HepG2 (cell line): ENCODE results near the gene GRIN3A.

Source experiments
- ATF7 ChIP-seq, 2 experiments: fragments of 450-650 bp in 1 of 2; sonication (generic) in 1 of 2; formaldehyde crosslinking in 1 of 2; IDR thresholded peaks; 2 replicates each; pipeline versions ENCODE4 v1.4.0 to v1.6.1; 2016 to 2020; ENCODE audit warnings: antibody characterized with exemption in 1 of 2, mild to moderate bottlenecking in 1 of 2, missing genetic modification reagents in 1 of 2
- DPF2 ChIP-seq: sonication (generic); formaldehyde crosslinking; IDR thresholded peaks from 2 replicates; pipeline ENCODE4 v1.4.0; 2020; ENCODE audit warnings: mild to moderate bottlenecking, low read depth, missing genetic modification reagents, borderline replicate concordance
- ERF ChIP-seq: IDR thresholded peaks from 2 replicates; pipeline ENCODE4 v1.6.1; 2018; ENCODE audit warnings: missing biosample characterization, missing genetic modification reagents
- ETV6 ChIP-seq: sonication (generic); formaldehyde crosslinking; conservative IDR thresholded peaks from 2 replicates; pipeline ENCODE4 v1.4.0; 2020; ENCODE audit warnings: missing genetic modification reagents
- PHF21A ChIP-seq: sonication (generic); formaldehyde crosslinking; IDR thresholded peaks from 2 replicates; pipeline ENCODE4 v1.5.0; 2020; ENCODE audit warnings: mild to moderate bottlenecking, missing genetic modification reagents
- POLR2A ChIP-seq, 2 experiments: IDR thresholded peaks; 2 replicates each; pipeline ENCODE4 v1.6.1; 2011; ENCODE audit warnings: low read depth in 2 of 2, low read length in 2 of 2, mild to moderate bottlenecking in 1 of 2, moderate library complexity in 1 of 2; ENCODE audit not compliant: insufficient read depth in 1 of 2
- POLR2AphosphoS5 ChIP-seq: IDR thresholded peaks from 2 replicates; pipeline ENCODE4 v1.6.1; 2012; ENCODE audit warnings: low read depth, low read length
- SETDB1 ChIP-seq: sonication (generic); formaldehyde crosslinking; IDR thresholded peaks from 2 replicates; pipeline ENCODE4 v1.5.1; 2020; ENCODE audit warnings: missing genetic modification reagents, mild to moderate bottlenecking, borderline replicate concordance
- ZNF547 ChIP-seq: sonication (generic); formaldehyde crosslinking; IDR thresholded peaks from 2 replicates; pipeline ENCODE4 v1.5.1; 2020; ENCODE audit warnings: mild to moderate bottlenecking, missing genetic modification reagents
- ZNF652 ChIP-seq: IDR thresholded peaks from 2 replicates; pipeline ENCODE4 v1.6.1; 2016; ENCODE audit warnings: low read depth, borderline replicate concordance
- TF ChIP-seq, protein P1 (sequence below): sonication (generic); formaldehyde crosslinking; IDR thresholded peaks from 2 replicates; pipeline ENCODE4 v1.8.1; 2023; ENCODE audit warnings: mild to moderate bottlenecking, missing genetic modification reagents, borderline replicate concordance
- TF ChIP-seq, protein P2 (sequence below): sonication (generic); formaldehyde crosslinking; IDR thresholded peaks from 2 replicates; pipeline ENCODE4 v1.5.0; 2020; ENCODE audit warnings: mild to moderate bottlenecking, missing genetic modification reagents, moderate library complexity
- TF ChIP-seq, protein P3 (sequence below), 2 experiments: IDR thresholded peaks; 2 replicates each; pipeline ENCODE4 v1.6.1; 2011 to 2012; ENCODE audit warnings: low read length in 2 of 2, borderline replicate concordance in 1 of 2, low read depth in 1 of 2, mild to moderate bottlenecking in 1 of 2, moderate library complexity in 1 of 2
- TF ChIP-seq, protein P4 (sequence below): sonication (generic); formaldehyde crosslinking; IDR thresholded peaks from 2 replicates; pipeline ENCODE4 v1.4.0; 2020; ENCODE audit warnings: missing genetic modification reagents

DNA sequence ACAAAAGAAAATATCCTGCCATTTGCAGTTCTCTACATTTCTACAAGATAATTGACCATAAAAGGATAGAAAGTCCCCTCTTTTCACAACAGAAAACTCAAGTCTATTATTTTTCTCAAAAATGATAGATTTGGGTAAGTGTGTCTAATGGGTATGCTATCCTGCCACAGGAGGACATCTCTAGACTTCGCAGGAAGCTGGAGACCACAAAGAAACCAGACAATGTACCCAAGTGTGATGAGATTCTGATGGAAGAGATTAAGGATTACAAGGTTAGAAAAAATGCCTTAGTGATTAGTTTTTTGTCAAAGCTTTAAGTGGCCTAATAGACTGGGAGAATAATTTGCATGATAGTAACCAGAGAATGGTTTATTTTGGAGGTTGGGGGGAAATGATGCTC is 176.7 kb downstream of the GRIN3A start:
- TF ChIP-seq, protein P1, sequence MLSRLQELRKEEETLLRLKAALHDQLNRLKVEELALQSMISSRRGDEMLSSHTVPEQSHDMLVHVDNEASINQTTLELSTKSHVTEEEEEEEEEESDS (CRISPR knock-in tag) = no peak
- TF ChIP-seq ZNF547 (CRISPR knock-in tag) (no peak), ATF7 (IDR thresholded peaks at IDR 0.05) (no peak), ATF7 (CRISPR knock-in tag; IDR thresholded peaks at IDR 0.05) (no peak), SETDB1 (CRISPR knock-in tag) (no peak), ETV6 (CRISPR knock-in tag) (no peak), ZNF652 (CRISPR knock-in tag) (no peak), DPF2 (CRISPR knock-in tag) (no peak), ERF (CRISPR knock-in tag) (no peak), POLR2A (IDR thresholded peaks at IDR 0.05; ENCODE audit: insufficient read depth in 1 of 2, low read depth in 2 of 2, low read length in 2 of 2) (no peak), PHF21A (CRISPR knock-in tag) (no peak), POLR2AphosphoS5 (no peak)
- TF ChIP-seq, protein P2, sequence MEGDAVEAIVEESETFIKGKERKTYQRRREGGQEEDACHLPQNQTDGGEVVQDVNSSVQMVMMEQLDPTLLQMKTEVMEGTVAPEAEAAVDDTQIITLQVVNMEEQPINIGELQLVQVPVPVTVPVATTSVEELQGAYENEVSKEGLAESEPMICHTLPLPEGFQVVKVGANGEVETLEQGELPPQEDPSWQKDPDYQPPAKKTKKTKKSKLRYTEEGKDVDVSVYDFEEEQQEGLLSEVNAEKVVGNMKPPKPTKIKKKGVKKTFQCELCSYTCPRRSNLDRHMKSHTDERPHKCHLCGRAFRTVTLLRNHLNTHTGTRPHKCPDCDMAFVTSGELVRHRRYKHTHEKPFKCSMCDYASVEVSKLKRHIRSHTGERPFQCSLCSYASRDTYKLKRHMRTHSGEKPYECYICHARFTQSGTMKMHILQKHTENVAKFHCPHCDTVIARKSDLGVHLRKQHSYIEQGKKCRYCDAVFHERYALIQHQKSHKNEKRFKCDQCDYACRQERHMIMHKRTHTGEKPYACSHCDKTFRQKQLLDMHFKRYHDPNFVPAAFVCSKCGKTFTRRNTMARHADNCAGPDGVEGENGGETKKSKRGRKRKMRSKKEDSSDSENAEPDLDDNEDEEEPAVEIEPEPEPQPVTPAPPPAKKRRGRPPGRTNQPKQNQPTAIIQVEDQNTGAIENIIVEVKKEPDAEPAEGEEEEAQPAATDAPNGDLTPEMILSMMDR = no peak
- TF ChIP-seq, protein P3, sequence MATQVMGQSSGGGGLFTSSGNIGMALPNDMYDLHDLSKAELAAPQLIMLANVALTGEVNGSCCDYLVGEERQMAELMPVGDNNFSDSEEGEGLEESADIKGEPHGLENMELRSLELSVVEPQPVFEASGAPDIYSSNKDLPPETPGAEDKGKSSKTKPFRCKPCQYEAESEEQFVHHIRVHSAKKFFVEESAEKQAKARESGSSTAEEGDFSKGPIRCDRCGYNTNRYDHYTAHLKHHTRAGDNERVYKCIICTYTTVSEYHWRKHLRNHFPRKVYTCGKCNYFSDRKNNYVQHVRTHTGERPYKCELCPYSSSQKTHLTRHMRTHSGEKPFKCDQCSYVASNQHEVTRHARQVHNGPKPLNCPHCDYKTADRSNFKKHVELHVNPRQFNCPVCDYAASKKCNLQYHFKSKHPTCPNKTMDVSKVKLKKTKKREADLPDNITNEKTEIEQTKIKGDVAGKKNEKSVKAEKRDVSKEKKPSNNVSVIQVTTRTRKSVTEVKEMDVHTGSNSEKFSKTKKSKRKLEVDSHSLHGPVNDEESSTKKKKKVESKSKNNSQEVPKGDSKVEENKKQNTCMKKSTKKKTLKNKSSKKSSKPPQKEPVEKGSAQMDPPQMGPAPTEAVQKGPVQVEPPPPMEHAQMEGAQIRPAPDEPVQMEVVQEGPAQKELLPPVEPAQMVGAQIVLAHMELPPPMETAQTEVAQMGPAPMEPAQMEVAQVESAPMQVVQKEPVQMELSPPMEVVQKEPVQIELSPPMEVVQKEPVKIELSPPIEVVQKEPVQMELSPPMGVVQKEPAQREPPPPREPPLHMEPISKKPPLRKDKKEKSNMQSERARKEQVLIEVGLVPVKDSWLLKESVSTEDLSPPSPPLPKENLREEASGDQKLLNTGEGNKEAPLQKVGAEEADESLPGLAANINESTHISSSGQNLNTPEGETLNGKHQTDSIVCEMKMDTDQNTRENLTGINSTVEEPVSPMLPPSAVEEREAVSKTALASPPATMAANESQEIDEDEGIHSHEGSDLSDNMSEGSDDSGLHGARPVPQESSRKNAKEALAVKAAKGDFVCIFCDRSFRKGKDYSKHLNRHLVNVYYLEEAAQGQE (IDR thresholded peaks at IDR 0.05; ENCODE audit: borderline replicate concordance in 1 of 2, low read depth in 1 of 2, low read length in 2 of 2) = no peak
- TF ChIP-seq, protein P4, sequence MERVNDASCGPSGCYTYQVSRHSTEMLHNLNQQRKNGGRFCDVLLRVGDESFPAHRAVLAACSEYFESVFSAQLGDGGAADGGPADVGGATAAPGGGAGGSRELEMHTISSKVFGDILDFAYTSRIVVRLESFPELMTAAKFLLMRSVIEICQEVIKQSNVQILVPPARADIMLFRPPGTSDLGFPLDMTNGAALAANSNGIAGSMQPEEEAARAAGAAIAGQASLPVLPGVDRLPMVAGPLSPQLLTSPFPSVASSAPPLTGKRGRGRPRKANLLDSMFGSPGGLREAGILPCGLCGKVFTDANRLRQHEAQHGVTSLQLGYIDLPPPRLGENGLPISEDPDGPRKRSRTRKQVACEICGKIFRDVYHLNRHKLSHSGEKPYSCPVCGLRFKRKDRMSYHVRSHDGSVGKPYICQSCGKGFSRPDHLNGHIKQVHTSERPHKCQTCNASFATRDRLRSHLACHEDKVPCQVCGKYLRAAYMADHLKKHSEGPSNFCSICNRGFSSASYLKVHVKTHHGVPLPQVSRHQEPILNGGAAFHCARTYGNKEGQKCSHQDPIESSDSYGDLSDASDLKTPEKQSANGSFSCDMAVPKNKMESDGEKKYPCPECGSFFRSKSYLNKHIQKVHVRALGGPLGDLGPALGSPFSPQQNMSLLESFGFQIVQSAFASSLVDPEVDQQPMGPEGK (CRISPR knock-in tag) = no peak
